Measurements from ENCODE around the gene SHISAL1. TPM values are rescaled to one million over a fixed set of nuclear protein-coding genes. Genes with fewer than 3 reads are reported as not detected.
A peak's percentile ranks its signal among the peaks of the same experiment; 100 is the strongest.

Gene SHISAL1
- total and polyA plus RNA-seq, 9 donors = 0.33 to 4.5 (median 2.0) TPM

DNA sequence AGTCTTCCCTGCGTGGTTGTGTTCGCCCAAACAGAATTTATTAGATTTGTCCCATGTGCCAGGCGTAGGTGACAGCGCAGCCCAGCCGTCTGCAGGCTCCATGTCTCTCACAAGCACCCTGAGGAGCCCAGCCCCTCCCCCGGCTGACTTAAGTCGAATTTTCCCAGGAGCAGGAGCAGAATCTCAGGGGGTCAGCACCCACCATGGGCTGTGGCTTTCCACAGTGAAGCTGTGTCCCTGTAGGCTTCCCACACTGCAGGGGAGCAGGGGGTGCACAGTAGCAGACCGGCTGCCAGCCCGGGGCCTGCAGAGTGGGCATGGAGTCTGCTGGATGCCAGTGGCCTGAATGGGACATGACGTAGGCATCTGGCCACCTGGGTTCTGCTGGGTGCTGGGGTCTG lies 116.0 kb downstream of the SHISAL1 start:
- no peak overlapping the region for H3K27ac ChIP-seq
- TF ChIP-seq EP300 (IDR thresholded peaks at IDR 0.05) = no peak
- TF ChIP-seq, protein P1, sequence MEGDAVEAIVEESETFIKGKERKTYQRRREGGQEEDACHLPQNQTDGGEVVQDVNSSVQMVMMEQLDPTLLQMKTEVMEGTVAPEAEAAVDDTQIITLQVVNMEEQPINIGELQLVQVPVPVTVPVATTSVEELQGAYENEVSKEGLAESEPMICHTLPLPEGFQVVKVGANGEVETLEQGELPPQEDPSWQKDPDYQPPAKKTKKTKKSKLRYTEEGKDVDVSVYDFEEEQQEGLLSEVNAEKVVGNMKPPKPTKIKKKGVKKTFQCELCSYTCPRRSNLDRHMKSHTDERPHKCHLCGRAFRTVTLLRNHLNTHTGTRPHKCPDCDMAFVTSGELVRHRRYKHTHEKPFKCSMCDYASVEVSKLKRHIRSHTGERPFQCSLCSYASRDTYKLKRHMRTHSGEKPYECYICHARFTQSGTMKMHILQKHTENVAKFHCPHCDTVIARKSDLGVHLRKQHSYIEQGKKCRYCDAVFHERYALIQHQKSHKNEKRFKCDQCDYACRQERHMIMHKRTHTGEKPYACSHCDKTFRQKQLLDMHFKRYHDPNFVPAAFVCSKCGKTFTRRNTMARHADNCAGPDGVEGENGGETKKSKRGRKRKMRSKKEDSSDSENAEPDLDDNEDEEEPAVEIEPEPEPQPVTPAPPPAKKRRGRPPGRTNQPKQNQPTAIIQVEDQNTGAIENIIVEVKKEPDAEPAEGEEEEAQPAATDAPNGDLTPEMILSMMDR (IDR thresholded peaks at IDR 0.05) = no peak
- TF ChIP-seq POLR2A (IDR thresholded peaks at IDR 0.05) = no peak
- H3K4me3 ChIP-seq = no peak overlapping the region
- no peaks in the 10 kb centered on the region for H3K9me3 ChIP-seq
- no peaks in the 10 kb centered on the region for H3K4me1 ChIP-seq (ENCODE audit: insufficient read depth)
- DNase-seq = peak in 1 of 5 donors; percentile 6
- intact Hi-C loops (cut with DNase I) = no loop called here
- H3K36me3 ChIP-seq = no peaks in the 10 kb centered on the region
- no peaks in the 10 kb centered on the region for H3K27me3 ChIP-seq
- WGBS, 3 donors = 76 to 83% (median 81%) methylated on average over 10 of the region's 10 CpGs

DNA sequence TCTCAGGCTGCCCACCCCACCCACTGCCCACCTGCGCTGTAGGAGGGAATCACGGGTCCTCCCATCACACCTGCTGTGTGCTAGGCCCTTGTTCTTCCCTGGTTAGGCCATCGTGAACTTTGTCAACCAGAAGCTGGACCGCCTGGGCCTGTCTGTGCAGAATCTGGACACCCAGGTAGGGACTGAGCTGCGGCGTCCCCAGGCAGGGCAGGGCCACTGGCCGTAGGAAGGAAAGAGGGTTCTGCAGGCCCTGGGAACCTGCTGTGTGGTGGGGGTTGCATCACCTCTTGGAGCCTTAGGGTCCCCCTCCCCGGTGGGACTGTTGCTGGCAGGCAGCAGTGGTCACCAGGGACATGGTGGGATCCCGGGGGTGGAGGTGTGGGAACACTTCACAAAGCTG lies 116.5 kb downstream of the SHISAL1 start:
- Histone ChIP-seq H3K27ac (no peak overlapping the region), H3K36me3 (no peaks in the 10 kb centered on the region), H3K4me1 (ENCODE audit: insufficient read depth) (no peaks in the 10 kb centered on the region), H3K27me3 (no peaks in the 10 kb centered on the region), H3K4me3 (no peak overlapping the region), H3K9me3 (no peaks in the 10 kb centered on the region)
- no peak for TF ChIP-seq EP300 (IDR thresholded peaks at IDR 0.05)
- TF ChIP-seq, protein P1 (IDR thresholded peaks at IDR 0.05) = no peak
- TF ChIP-seq POLR2A (IDR thresholded peaks at IDR 0.05) = no peak
- intact Hi-C loops (cut with DNase I) = no loop called here
- 68 to 75% (median 74%) methylated on average over 9 of the region's 9 CpGs for WGBS, 3 donors
- DNase-seq = peak in 1 of 5 donors; percentile 9

DNA sequence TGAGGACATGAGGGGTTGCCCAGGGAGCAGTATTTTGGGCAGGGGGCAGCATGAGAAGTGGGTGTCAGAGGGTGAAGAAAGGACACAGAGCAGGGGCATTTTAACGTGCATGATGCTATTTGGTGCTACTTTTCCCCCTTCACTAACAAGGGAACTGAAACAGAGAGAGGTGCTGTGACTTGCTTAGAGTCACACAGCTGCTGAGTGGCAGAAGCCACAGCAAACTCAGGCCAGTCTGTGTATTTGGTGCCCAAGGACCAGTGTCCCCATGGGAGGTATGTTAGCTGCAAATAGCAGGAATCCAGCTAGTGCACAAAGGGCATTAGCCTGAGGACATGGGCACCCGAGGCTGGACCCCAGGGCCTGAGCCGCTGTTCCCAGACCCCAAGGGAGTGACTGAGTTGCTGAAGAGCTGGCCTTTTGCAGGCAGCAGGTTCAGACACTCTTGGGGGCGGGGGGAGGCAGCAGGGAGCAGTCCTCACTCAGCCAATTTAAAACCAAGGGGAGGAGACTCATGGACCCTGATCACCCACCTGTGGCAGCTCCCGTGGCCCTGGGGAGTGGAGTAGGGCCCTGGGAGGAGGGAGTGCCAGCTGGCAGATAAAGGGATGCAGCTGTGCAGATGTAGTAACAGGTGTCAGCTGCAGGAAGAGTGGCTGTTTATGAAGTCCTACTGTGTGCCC lies 117.4 kb downstream of the SHISAL1 start:
- 54 to 60% (median 56%) methylated on average over 5 of the region's 5 CpGs for WGBS, 3 donors
- H3K36me3 ChIP-seq = no peaks in the 10 kb centered on the region
- no peak overlapping the region for H3K27ac ChIP-seq
- H3K9me3 ChIP-seq = no peaks in the 10 kb centered on the region
- H3K27me3 ChIP-seq = no peaks in the 10 kb centered on the region
- DNase-seq = peak in 1 of 5 donors; percentile 5
- TF ChIP-seq POLR2A (IDR thresholded peaks at IDR 0.05) (no peak), EP300 (IDR thresholded peaks at IDR 0.05) (no peak)
- TF ChIP-seq, protein P1 (IDR thresholded peaks at IDR 0.05) = no peak
- no peaks in the 10 kb centered on the region for H3K4me1 ChIP-seq (ENCODE audit: insufficient read depth)
- intact Hi-C loops (cut with DNase I) = no loop called here
- no peak overlapping the region for H3K4me3 ChIP-seq

DNA sequence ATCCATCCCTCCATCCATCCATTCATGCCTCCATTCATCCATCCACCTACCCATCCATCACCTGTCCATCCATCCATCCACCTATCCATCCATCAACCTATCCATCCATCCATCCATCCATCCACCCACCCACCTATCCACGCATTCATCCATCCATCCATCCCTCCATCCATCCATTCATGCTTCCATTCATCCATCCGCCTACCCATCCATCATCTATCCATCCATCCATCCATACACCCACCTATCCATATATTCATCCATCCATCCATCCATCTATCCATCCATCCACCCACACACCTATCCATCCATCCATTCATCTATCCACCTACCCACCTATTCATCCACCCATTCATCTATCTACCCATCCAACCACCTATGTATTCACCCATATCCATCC lies 118.2 kb downstream of the SHISAL1 start:
- 69 to 98% (median 97%) methylated on average over 2 of the region's 2 CpGs for WGBS, 3 donors
- Histone ChIP-seq H3K9me3 (no peaks in the 10 kb centered on the region), H3K4me1 (ENCODE audit: insufficient read depth) (no peaks in the 10 kb centered on the region), H3K36me3 (no peaks in the 10 kb centered on the region), H3K27me3 (no peaks in the 10 kb centered on the region), H3K27ac (no peak overlapping the region), H3K4me3 (no peak overlapping the region)
- TF ChIP-seq POLR2A (IDR thresholded peaks at IDR 0.05) = no peak
- no peak for TF ChIP-seq EP300 (IDR thresholded peaks at IDR 0.05)
- TF ChIP-seq, protein P1 (IDR thresholded peaks at IDR 0.05) = no peak
- no peak for DNase-seq
- intact Hi-C loops (cut with DNase I) = no loop called here

Other genes starting within 250 kb of the SHISAL1 start
- 10 to 100 TPM in 1 of 7 donors, 1 to 10 TPM in 6; 3.1 to 14.1 (median 6.6) TPM for gene PARVG, start 132.0 kb downstream of the SHISAL1 start, total RNA-seq
- gene PARVG, start 132.0 kb downstream of the SHISAL1 start, polyA plus RNA-seq = 1 to 10 TPM; 2.9 to 4.1 TPM
- gene RTL6, start 185.3 kb upstream of the SHISAL1 start, total RNA-seq = 10 to 100 TPM; 17.3 to 46.7 (median 37.9) TPM
- 10 to 100 TPM; 14.8 to 22.3 TPM for gene RTL6, start 185.3 kb upstream of the SHISAL1 start, polyA plus RNA-seq

Measured in ovary (tissue), 9 donors.